GM21786 (cell line): ENCODE data around the gene NUP214.
"Not testable (repeated sequence)": the region's sequence is repeated elsewhere in the genome, so short reads cannot be mapped to it uniquely, and the experiment has no call there.

Experiments
- ATAC-seq: cut with Tn5 transposase; IDR thresholded peaks from one replicate; pipeline ENCODE4 v1.9.1; 2021; ENCODE audit not compliant: unreplicated experiment

The NUP214 gene

GRCh38 chr9:131116281-131117120, 8.9 kb upstream of the NUP214 start:
- no peak for ATAC-seq

- ATAC-seq: no peak
Measured at GRCh38 chr9:131117121-131117761, 8.1 kb upstream of the NUP214 start.

DNA sequence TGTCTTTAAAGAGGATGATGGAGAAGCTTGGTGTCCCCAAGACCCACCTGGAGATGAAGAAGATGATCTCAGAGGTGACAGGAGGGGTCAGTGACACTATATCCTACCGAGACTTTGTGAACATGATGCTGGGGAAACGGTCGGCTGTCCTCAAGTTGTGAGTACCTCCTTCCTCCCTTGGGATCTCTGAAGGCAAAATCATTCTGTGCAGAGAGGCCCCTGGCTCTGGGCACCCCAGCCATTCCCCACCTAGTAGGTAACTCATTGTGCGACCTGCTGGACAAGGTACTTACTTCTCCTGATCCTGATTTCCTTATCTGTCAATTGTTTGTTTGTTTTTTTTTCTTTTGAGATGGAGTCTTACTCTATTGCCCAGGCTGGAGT, 7.6 kb upstream of the NUP214 start:
- no peak for ATAC-seq

DNA sequence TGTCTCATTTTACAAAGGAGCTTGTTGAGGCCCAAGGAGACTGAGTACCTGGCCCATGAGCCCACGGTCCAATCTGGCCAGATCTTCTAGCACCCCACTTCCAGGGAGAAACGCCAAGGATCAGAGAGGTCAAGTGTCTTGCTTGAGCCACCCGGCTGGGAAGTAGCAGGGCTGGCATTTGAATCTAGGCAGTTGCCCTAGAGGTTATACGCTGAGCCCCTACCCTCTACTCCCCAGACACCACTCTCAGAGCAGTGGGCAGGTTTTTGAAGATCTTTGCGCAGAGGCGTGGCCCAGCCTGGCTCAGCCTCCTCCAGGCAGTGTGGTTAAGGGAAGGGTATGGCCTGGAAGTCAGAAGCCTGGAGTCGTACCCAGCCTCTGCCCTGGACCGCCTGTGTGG, 5.8 kb upstream of the NUP214 start:
- ATAC-seq: no peak

GRCh38 chr9:131120620-131121228, 4.7 kb upstream of the NUP214 start:
- ATAC-seq: no peak

GRCh38 chr9:131121346-131121745, 4.0 kb upstream of the NUP214 start:
- no peak for ATAC-seq

- no peak for ATAC-seq
Measured at GRCh38 chr9:131122158-131122557, 3.2 kb upstream of the NUP214 start.

- ATAC-seq: no peak
Measured at GRCh38 chr9:131125038-131125287, 423 bp upstream of the NUP214 start.

DNA sequence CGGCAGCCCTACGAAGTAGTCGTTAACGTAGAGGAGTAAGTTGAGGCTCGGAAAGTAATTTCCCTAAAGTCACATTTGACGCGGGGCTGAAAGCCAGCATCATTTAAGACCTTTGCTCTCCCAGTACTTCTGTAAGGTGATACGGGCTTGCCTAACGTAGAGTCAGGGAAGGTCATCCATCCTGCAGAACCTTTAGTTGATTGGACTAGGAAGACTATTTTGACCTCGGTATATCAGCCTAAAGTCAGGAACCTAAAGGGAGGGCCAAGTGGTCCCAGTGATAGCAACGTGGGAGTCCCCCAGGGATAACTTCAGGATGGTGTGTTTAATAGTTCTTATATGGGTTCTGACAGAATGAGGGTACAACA, 657 bp downstream of the NUP214 start:
- no peak for ATAC-seq

DNA sequence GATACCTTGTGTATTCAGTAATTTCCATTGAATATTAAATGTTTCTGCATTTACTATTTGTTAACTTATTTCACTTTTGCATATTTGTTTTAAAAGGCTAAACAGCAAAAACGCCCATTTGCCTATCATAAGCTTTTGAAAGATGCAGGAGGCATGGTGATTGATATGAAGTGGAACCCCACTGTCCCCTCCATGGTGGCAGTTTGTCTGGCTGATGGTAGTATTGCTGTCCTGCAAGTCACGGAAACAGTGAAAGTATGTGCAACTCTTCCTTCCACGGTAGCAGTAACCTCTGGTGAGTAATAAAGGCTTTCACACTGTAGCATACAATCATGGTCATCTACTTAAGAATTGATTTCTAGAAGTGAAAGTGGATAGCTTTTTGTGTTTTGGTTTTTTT, 3.8 kb downstream of the NUP214 start:
- ATAC-seq: no peak

DNA sequence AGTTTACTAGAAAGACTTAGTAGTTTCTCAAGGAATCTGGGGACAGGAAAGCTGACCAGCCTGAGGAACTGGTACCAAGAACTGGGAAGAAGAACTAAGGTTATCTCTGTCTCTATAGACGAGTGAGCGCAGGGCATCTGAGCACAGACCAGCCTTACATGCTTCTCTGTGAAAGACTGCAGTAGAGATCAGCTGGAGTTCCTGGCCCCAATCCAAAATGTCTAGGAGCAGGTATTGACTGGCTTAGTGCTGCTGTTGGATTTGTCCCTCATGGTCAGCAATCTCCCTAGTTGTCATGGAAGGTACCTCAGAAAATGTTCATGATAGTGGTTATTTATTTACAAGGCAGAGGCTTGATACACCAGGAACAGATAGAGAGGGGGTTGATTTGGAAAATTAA, 13.3 kb downstream of the NUP214 start:
- no peak for ATAC-seq

DNA sequence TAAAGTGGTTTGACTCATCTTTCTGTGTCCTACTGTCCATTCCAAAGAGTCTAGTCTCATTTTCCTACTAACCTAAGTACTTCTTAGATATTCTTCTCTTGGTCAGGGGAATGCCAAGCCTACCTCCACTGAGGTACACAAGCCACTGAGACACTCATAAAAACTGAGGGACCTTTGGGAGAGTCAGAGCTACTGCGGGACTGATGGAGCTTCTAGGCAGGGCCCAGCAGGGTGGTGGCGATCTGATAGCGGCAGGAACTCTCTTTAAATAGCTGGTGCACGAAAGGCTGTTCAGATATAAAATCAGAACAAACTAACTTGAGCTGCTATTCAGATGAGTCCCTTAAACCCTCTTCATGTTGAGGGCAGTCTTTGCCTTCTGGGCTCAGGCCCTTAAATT, 14.7 kb downstream of the NUP214 start:
- ATAC-seq: no peak

- no peak for ATAC-seq
Measured at GRCh38 chr9:131140550-131140949, 15.2 kb downstream of the NUP214 start.

DNA sequence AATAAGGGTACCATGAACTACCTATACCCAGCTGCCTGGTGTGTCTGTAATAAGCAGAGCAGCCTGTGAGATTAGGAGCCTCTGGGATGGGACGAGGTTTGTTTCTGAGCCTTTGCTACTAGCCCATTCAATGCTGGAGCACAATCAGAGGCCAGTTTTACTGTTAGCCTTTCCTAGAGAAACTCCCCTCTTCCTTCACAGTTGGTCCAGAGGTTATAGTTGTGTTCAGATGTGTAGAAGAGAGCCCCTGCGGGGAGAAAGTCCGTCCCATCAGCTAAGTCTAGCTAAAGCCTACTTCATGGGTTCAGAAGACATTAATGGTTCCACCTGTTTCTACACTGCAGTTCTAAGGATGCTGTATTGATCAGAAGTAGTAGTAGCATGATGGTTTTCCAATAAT, 16.8 kb downstream of the NUP214 start:
- no peak for ATAC-seq

GRCh38 chr9:131144201-131144600, 18.8 kb downstream of the NUP214 start:
- no peak for ATAC-seq

DNA sequence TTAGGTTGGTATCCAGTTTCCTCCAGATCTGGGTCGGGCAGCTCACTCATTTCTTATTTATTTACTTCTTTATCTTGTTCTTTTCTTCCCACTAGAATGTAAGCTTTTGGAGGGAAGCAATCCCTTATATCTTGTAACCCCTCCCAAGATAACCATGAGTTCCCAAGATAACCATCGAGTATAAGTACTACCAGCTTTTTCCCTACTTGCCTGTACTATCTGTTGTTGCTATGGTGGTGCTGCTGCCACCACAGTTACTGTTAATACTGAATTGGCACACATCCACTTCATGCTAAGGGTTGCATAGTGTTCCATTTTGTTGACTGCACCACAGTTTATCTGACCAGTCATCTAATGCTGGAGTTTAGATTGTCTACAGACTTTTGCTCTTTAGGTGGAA, 19.9 kb downstream of the NUP214 start:
- no peak for ATAC-seq

- ATAC-seq: no peak
Measured at GRCh38 chr9:131146186-131146585, 20.8 kb downstream of the NUP214 start.

- no peak for ATAC-seq
Measured at GRCh38 chr9:131148276-131148675, 22.9 kb downstream of the NUP214 start.

DNA sequence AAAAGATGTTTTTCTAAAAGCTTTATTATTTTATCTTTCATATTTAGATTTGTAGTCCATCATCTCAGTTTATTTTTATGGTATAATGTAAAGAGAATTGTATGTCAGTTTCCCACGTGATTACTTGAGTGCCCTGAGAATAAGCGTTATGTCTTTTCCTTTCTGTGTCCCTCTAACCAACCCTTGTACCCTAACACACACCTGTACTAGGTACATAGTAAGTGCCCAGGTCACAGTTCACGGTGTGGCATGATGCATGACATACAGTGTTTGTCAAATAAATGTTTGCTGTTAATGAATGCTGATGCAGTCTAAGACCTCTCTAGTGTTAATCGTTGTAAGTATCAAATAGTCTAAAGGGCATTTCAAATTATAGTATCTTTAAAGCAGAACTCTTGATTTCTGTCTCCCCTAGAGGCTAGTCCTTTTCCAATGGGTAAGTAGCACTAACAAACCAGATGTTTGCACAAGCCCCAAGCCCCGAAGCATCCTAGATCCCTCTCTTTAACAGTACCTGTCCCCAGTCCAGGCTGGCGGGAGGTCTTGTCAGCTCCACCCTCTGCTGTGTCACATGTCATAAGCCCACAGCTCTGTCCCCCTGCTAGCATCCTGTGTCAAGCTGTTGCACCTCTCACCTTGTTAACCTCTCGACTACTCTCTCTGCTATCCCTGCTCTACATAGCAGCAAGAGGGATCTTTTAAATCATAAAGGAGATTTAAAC, 23.7 kb downstream of the NUP214 start:
- ATAC-seq: no peak

DNA sequence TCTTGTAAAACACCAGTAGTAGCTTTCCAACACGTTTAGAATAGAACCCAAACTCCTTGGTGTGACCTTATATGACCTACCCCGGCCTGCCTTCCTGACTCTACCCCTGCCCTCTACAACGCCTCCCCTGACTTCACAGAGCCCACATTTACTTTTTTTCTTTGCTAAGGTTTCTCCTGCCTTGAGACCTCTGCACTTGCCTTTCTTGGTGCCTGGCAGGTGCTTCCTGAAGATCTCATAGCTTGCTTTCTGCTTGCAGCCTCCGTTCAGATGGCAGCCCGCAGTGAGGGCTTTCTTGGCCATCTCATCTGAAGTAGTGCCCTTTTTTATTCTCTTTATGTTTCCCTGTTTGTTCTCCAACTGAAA, 24.3 kb downstream of the NUP214 start:
- ATAC-seq: no peak

- ATAC-seq: no peak
Measured at GRCh38 chr9:131153595-131153994, 28.2 kb downstream of the NUP214 start.

GRCh38 chr9:131158673-131159072, 33.3 kb downstream of the NUP214 start:
- ATAC-seq: not testable (repeated sequence)
